MG63 (cell line): ENCODE data around the gene SMIM35. TPM values are rescaled to one million over a fixed set of nuclear protein-coding genes. Genes with fewer than 3 reads are reported as not detected.

ENCODE experiments used
- DNase-seq: peaks from one replicate; pipeline ENCODE4 v3.0.0-alpha.2; 2020
- H3K27me3 ChIP-seq: fragments of 250-450 bp; sonication (Bioruptor Pico); 2 replicates; pipeline ENCODE4 v1.5.1; 2020; ENCODE audit warnings: mild to moderate bottlenecking, moderate library complexity
- H3K36me3 ChIP-seq: fragments of 250-450 bp; sonication (Bioruptor Pico); 2 replicates; pipeline ENCODE4 v1.5.1; 2020; ENCODE audit warnings: mild to moderate bottlenecking, moderate library complexity
- H3K4me3 ChIP-seq: fragments of 250-450 bp; sonication (Bioruptor Pico); 2 replicates; pipeline ENCODE4 v1.5.1; 2020; ENCODE audit warnings: mild to moderate bottlenecking, moderate library complexity
- H3K9me3 ChIP-seq: fragments of 250-450 bp; sonication (Bioruptor Pico); 2 replicates; pipeline ENCODE4 v1.5.1; 2020; ENCODE audit warnings: mild to moderate bottlenecking, moderate library complexity
- total RNA-seq: library from RNA; depleted of rRNA; stranded (reverse); fragments of >200 nt; shearing (Covaris generic); gene quantifications from 2 replicates; pipeline ENCODE4 v1.2.3, GENCODE V29; 2014; ENCODE audit warnings: low replicate concordance

SMIM35 gene
- total RNA-seq, 1 experiment from 2014 or later = not detected

GRCh38 chr11:118055966-118056365 is 30.8 kb downstream of the SMIM35 start:
- DNase-seq = no peak
- H3K9me3 ChIP-seq = no peaks in the 10 kb centered on the region
- no peaks in the 10 kb centered on the region for H3K27me3 ChIP-seq
- H3K4me3 ChIP-seq = no peak overlapping the region
- H3K36me3 ChIP-seq = no peaks in the 10 kb centered on the region

DNA sequence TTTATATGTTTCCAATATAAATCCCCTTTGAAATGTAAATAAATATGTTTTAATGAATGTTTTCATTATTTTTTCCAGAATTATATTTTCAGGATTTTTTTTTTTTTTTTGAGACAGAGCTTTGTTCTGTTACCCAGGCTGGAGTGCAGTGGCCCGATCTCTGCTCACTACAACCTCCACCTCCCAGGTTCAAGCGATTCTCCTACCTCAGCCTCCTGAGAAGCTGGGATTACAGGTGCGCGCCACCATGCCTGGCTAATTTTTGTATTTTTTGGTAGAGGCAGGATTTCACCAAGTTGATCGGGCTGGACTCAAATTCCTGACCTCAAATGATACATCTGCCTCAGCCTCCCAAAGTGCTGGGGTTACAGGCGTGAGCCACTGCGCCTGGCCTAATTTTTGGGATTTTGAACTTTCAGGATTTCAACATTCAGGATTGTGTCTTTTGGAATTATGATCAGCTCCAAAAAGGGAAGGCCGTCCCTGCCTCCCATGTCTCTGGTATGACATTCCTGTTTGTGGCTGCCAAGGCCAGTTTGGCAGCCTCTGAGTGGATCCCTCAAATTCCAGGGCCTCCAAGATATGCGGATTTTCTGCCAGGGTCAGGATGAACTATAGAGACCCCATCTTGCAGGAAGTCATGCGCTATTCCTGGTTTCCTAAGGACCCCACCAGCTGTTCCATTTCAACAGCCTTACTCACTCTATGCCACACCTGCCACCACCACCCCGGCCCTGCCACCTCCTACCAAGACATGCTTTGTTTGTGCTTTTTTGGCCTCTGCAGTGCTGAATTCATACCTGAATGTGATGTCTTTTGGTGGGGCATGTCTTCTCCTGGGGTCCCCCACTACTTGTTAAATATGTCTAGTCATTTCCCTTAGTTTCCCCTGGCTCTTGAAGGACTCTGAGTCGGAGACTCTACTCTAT is 31.8 kb downstream of the SMIM35 start:
- H3K27me3 ChIP-seq = no peaks in the 10 kb centered on the region
- H3K36me3 ChIP-seq = no peaks in the 10 kb centered on the region
- no peak overlapping the region for H3K4me3 ChIP-seq
- H3K9me3 ChIP-seq = no peaks in the 10 kb centered on the region
- DNase-seq = no peak

DNA sequence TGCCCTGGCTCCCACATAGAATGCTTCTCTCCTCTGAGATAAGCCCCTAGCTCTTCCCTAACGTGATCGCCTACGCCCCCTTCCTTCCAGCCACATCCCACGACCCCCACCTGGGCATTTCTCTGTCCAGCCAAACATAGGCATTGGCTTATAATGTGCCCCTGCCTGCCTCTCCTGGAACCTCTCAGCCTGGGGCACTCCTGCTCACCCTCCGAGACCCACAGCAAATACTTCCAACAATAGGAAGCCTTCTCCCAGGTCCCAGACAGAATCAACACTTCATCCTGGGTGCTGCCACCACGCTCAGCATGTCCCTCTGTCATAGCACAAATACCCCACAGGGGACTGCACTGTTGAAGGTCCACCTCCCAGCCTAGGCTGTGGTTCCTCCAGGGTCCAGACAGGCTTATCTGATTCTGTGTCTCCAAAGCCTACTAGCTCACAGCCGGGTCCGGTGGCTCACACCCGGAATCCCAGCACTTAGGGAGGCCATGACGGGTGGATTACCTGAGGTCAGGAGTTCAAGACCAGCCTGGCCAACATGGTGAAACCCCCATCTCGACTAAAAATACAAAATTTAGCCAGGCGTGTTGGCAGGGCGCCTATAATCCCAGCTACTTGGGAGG is 34.1 kb downstream of the SMIM35 start:
- no peak for DNase-seq
- Histone ChIP-seq H3K4me3 (no peak overlapping the region), H3K36me3 (no peaks in the 10 kb centered on the region)

GRCh38 chr11:118051611-118052461 is 34.9 kb downstream of the SMIM35 start:
- Histone ChIP-seq H3K36me3 (no peaks in the 10 kb centered on the region), H3K27me3 (no peaks in the 10 kb centered on the region), H3K4me3 (no peak overlapping the region), H3K9me3 (no peaks in the 10 kb centered on the region)
- DNase-seq = no peak

More for the DNA sequence above, 34.1 kb downstream of the SMIM35 start:
- Histone ChIP-seq H3K27me3 (no peaks in the 10 kb centered on the region), H3K9me3 (no peaks in the 10 kb centered on the region)

DNA sequence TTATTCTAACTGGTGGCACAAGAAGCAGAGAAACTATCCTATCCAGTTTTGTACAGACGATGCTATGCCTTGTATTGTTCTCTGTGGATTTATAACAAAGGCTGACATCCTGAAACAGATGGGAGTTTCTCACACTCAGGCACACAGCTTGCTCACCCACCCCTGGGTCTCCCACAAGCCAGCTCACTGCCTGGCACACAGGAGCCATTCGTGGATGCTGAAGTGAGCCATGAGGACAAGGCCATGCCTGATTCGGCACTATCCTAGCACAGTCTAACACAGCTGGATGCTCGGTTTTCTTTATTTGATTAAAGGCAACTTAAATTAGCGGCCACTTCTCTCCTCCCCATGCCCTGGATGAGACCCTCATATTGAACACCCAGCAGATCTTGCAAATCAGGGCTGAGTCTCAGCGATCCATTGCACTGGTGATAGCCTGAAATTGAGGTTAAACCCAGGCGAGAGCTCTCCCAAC is 35.6 kb downstream of the SMIM35 start:
- Histone ChIP-seq H3K4me3 (no peak overlapping the region), H3K36me3 (no peaks in the 10 kb centered on the region), H3K27me3 (no peaks in the 10 kb centered on the region), H3K9me3 (no peaks in the 10 kb centered on the region)
- no peak for DNase-seq

GRCh38 chr11:118050208-118050891 is 36.4 kb downstream of the SMIM35 start:
- no peak overlapping the region for H3K4me3 ChIP-seq
- no peak for DNase-seq
- no peaks in the 10 kb centered on the region for H3K9me3 ChIP-seq

DNA sequence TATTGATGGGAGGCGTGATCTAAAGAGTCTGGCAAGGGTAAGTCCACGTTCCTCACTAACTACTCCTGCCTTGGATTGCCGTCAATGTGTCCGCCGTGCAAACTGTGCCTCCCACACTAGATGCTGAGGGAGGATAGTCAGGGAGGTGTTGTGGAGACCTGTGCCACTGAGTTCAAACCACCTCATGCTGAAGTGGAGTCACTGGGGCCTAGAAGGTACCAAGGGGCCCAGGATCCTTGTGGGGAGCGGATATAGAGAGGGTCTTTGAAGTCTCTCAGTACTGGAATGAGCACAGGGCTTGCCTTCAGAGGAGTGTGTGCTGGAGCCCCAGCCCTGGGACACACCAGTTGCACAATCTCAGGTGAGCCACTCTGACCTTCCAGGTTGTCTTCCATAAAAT is 37.0 kb downstream of the SMIM35 start:
- no peaks in the 10 kb centered on the region for H3K27me3 ChIP-seq
- H3K9me3 ChIP-seq = no peaks in the 10 kb centered on the region
- H3K36me3 ChIP-seq = no peaks in the 10 kb centered on the region
- no peak overlapping the region for H3K4me3 ChIP-seq
- DNase-seq = no peak

More at GRCh38 chr11:118050208-118050891, 36.4 kb downstream of the SMIM35 start:
- Histone ChIP-seq H3K36me3 (no peaks in the 10 kb centered on the region), H3K27me3 (no peaks in the 10 kb centered on the region)

- H3K4me3 ChIP-seq = no peak overlapping the region
- DNase-seq = no peak
- no peaks in the 10 kb centered on the region for H3K36me3 ChIP-seq
- H3K9me3 ChIP-seq = no peaks in the 10 kb centered on the region
- H3K27me3 ChIP-seq = no peaks in the 10 kb centered on the region
Measured at GRCh38 chr11:118048472-118049370, 38.0 kb downstream of the SMIM35 start.

DNA sequence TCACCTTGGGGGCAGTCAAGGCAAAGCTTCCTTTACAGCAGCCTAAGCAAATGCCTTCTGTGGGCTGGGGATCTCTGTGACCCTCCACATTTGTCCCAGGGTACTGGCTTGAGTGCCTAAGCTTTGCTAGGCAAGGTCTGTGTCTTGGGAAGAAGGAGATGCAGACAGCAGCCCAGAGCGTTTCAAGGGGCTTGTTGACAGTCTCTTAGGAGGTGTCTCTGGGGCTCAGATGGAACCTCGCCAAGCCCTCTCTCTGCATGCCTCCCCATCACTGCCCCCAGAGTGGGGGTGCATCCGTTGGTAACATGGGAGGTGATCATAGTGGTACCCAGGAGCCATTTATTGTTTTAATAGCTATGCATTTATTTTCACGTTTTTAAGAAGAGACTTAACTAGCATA is 39.0 kb downstream of the SMIM35 start:
- H3K9me3 ChIP-seq = no peaks in the 10 kb centered on the region
- no peak for DNase-seq
- H3K27me3 ChIP-seq = no peaks in the 10 kb centered on the region
- H3K4me3 ChIP-seq = no peak overlapping the region
- H3K36me3 ChIP-seq = no peaks in the 10 kb centered on the region

GRCh38 chr11:118046964-118047700 is 39.6 kb downstream of the SMIM35 start:
- no peak for DNase-seq
- Histone ChIP-seq H3K4me3 (no peak overlapping the region), H3K9me3 (no peaks in the 10 kb centered on the region), H3K27me3 (no peaks in the 10 kb centered on the region), H3K36me3 (no peaks in the 10 kb centered on the region)

DNA sequence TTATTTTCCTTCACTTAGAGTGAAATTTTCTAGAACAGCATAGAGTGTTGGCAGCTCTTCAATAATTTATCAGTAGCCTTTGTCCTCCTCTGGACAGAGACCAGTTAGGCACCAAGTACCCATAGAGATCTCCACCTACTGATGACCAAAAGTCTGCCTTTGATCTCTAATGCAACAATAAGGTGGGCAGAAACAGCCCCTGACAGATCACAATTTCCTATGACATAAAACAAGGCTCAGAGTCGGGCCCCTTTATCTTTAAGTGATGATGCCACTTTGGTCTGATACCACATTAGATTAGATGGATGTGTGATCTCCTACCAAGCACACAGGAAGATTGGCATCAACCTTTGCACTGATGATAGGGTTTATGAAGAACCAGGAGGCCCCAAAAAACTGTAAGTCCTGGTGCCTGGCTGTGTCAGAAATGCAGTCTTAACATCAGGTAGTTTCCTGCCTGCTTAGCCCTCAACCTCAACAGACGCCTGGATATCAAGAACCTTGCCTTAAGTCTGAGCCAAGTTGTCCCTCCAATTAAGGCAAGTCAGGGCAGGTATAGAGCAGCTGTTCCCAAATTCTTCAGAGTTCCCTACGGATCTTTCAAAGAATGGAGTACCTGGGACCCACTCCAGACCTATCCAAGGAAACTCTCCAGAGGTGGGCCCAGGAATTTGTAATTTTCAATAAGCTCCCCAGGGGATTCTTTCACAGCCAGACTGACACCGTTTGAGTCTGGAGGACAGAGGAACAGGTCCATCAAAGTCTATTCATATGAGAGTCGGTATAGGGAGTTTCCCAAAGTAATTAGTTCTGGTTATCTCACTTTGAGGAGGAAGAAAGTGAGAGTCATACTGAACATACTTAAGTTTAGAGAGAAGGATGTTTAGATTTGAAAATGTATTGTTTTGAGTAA is 40.5 kb downstream of the SMIM35 start:
- Histone ChIP-seq H3K9me3 (no peaks in the 10 kb centered on the region), H3K27me3 (no peaks in the 10 kb centered on the region), H3K36me3 (no peaks in the 10 kb centered on the region), H3K4me3 (no peak overlapping the region)
- no peak for DNase-seq

DNA sequence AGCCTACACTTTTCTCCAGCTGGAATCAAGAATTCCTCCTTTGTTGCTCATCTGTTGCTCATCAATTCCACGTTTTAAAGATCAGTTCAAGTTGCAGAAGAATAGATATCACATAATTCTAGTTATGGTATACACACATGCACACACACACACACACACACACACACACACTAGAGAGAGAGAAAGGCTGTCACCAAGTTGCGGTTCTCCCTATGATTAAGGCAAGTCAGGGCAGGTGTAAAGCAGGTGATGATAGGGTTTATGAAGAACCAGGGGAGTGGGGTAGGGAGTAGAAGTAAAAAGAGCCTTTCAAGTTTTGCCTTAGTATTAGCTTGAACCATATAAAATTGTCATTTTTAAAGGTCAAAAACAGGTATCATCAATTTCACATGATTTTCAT is 41.6 kb downstream of the SMIM35 start:
- no peak for DNase-seq
- no peaks in the 10 kb centered on the region for H3K36me3 ChIP-seq
- H3K27me3 ChIP-seq = no peaks in the 10 kb centered on the region
- no peaks in the 10 kb centered on the region for H3K9me3 ChIP-seq
- H3K4me3 ChIP-seq = no peak overlapping the region

- Histone ChIP-seq H3K9me3 (no peaks in the 10 kb centered on the region), H3K27me3 (no peaks in the 10 kb centered on the region), H3K36me3 (no peaks in the 10 kb centered on the region), H3K4me3 (no peak overlapping the region)
- no peak for DNase-seq
Measured at GRCh38 chr11:118042796-118043195, 44.0 kb downstream of the SMIM35 start.

GRCh38 chr11:118042141-118042540 is 44.6 kb downstream of the SMIM35 start:
- Histone ChIP-seq H3K36me3 (no peaks in the 10 kb centered on the region), H3K9me3 (no peaks in the 10 kb centered on the region), H3K27me3 (no peaks in the 10 kb centered on the region), H3K4me3 (no peak overlapping the region)
- DNase-seq = no peak
